ENCODE results near the gene GPR78. TPM values are rescaled to one million over a fixed set of nuclear protein-coding genes. Genes with fewer than 3 reads are reported as not detected.

GPR78 gene
- total RNA-seq, 1 experiment from 2014 or later = 3.4 TPM

GRCh38 chr4:8553216-8553615, 27.0 kb upstream of the GPR78 start:
- Mint-ChIP-seq H3K9me3 (no peaks in the 10 kb centered on the region; a peak in 1 of 5 replicates), H3K4me3 (no peak overlapping the region), H3K27ac (no peak overlapping the region), H3K4me1 (peaks cover 20 to 31% of the 10 kb centered on the region in 2 experiments), H3K27me3 (ENCODE audit: low read depth) (no peaks in the 10 kb centered on the region; the same call in none of the 2 replicates), H3K36me3 (ENCODE audit: insufficient read depth in 1 of 3, low read depth in 3 of 3) (no peaks in the 10 kb centered on the region)
- Histone ChIP-seq H3K9me3 (ENCODE audit: control insufficient read depth, low read depth, low read length) (no peaks in the 10 kb centered on the region), H3K4me1 (ENCODE audit: insufficient read depth, low read length) (no peaks in the 10 kb centered on the region), H4K91ac (ENCODE audit: insufficient read length, low read depth, low read length) (no peak overlapping the region), H2AK5ac (ENCODE audit: insufficient read length, low read length) (no peak overlapping the region), H3T11ph (ENCODE audit: low read length) (no peak overlapping the region), H2BK5ac (ENCODE audit: insufficient read length, low read length) (no peak overlapping the region), H2AFZ (ENCODE audit: low read length) (no peak overlapping the region), H4K20me1 (ENCODE audit: control insufficient read depth, insufficient read depth, insufficient read length) (peaks cover 2% of the 10 kb centered on the region), H3K23ac (ENCODE audit: insufficient read length, low read depth, low read length) (no peak overlapping the region), H3K23me2 (ENCODE audit: insufficient read length, low read depth, low read length, poor library complexity, severe bottlenecking) (no peaks in the 10 kb centered on the region), H2BK20ac (ENCODE audit: low read depth, low read length, poor library complexity, severe bottlenecking) (no peak overlapping the region), H4K5ac (ENCODE audit: insufficient read length, low read depth, low read length) (no peak overlapping the region), H2BK12ac (ENCODE audit: insufficient read length, low read depth, low read length) (no peak overlapping the region), H3K4me2 (ENCODE audit: insufficient read depth, insufficient read length, low read length) (no peak overlapping the region), H3K18ac (ENCODE audit: insufficient read length, low read depth, low read length) (no peak overlapping the region), H3K4ac (ENCODE audit: low read depth, low read length) (no peak overlapping the region), H4K8ac (replicated peaks; ENCODE audit: insufficient read length, low read depth, low read length) (no peak overlapping the region), H3K79me1 (ENCODE audit: insufficient read depth, low read depth, low read length, poor library complexity, severe bottlenecking) (no peaks in the 10 kb centered on the region), H3K27me3 (ENCODE audit: insufficient read depth, low read length) (no peaks in the 10 kb centered on the region), H2BK15ac (ENCODE audit: low read depth, low read length) (no peak overlapping the region), H3K9ac (ENCODE audit: extremely low read depth, insufficient read length, low read length) (no peak overlapping the region), H2BK120ac (ENCODE audit: low read depth, low read length, poor library complexity, severe bottlenecking) (no peak overlapping the region), H3K79me2 (ENCODE audit: insufficient read depth, low read length) (no peaks in the 10 kb centered on the region), H3K27ac (ENCODE audit: insufficient read length, low read depth, low read length) (no peak overlapping the region), H3K56ac (ENCODE audit: insufficient read length, low read depth, low read length) (no peak overlapping the region), H3K14ac (ENCODE audit: insufficient read depth, low read length) (no peak overlapping the region)
- no peak for DNase-seq
- WGBS (ENCODE audit: extremely low coverage, insufficient read length, low lambda C conversion rate) = no CpG with 5 or more reads among the region's 8 CpGs
- no peak for TF ChIP-seq CTCF (conservative IDR thresholded peaks at IDR 0.05)
